DMS153 treated with DMSO at 0.1 percent for 48 hours (cell line): Measurements from ENCODE around the gene TBPL1.

ENCODE experiments used
- DNase-seq: peaks from one replicate; lab custom pipeline; 2025; ENCODE audit not compliant: unreplicated experiment; lab: John Stamatoyannopoulos, UW

The TBPL1 gene

GRCh38 chr6:134039116-134039515 lies 86.1 kb downstream of the TBPL1 start:
- DNase-seq: no peak
